GM10266 (cell line): ENCODE data around the gene AMZ1.
A peak's percentile ranks its signal among the peaks of the same experiment; 100 is the strongest.

Experiments used
- DNase-seq: peaks from one replicate; pipeline ENCODE4 v3.0.0; 2012; ENCODE audit errors: extremely low spot score
- CTCF ChIP-seq: IDR thresholded peaks from 2 replicates; pipeline ENCODE4 v1.5.1; 2012; ENCODE audit warnings: mild to moderate bottlenecking, low read depth; ENCODE audit not compliant: control insufficient read depth, insufficient read depth; ENCODE audit errors: missing control alignments

The AMZ1 gene

DNA sequence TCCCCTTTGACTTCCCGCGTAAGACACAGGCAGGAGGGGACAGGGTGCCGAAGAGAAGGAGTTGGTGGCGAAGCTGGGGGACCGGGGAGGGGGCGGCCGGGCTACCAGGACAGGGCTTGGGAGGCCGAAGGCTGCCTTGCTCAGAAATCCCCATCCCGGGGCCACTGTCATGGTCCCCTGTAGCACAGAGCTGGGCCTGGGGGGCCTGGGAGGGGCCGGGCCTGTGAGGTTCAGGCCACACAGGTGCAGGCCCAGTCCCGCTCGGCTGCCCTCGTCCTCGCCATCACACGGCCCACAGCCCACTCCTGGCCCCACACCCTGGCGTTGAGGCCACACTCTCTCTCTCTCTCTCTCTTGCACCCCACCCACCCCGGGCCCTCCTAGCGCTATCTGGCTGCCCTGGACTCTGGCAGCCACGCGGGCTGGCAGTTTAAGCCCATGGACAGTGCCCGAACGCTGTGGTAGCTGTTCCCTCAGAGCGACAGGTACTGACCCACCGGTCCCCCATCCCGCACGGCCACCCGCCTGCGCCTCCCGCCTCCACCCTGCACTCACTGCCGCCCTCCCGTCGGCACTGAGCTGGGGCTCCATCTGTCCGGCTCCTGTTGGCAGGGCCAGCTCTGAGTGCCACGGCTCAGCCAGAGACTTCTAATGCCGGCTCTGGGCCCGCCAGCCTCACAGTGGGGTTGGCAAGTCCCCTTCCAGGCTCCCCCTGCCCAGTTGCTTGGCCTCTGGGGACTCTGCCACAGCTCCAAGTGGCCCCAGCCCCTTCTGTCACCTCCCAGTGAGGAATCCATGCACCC is 28.2 kb upstream of the AMZ1 start:
- no peak for TF ChIP-seq CTCF
- no peak for DNase-seq

- no peak for DNase-seq
- peak; percentile 23 for TF ChIP-seq CTCF
Observed at GRCh38 chr7:2660359-2661095, 27.5 kb upstream of the AMZ1 start.

- no peak for TF ChIP-seq CTCF
- no peak for DNase-seq
Observed at GRCh38 chr7:2661096-2661449, 26.9 kb upstream of the AMZ1 start.

DNA sequence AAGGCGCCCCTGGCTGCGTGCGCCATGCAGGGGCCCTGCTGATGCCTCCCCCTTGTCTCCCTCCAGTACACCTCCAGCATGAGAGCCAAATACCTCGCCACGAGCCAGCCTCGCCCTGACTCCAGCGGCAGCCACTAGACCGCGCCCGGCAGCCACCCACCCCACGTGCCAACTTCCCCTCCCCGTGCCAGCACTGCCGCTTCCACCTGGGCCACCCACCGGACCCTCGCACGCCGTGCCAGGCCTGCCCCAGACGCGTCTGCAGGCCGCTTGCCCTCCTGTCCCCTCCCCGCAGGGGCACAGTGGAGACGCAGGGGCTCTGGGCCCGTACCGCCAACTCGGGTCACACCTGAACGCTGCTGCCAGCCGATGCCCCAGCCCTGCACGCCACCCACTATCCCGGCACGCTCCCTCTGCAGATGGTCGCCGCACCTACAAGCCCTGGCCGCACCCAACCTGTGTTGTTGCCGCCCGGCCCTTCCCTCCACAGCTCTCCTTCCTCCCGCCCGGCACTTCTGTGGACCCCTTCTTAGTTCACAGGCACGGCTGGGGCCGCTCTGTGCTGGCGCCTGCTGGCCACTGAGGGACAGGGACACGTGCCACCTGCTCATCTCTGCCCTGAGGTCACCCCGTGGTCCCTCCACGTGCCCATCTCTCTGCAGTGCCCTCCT is 26.3 kb upstream of the AMZ1 start:
- TF ChIP-seq CTCF: peak; percentile 9
- DNase-seq: no peak

DNA sequence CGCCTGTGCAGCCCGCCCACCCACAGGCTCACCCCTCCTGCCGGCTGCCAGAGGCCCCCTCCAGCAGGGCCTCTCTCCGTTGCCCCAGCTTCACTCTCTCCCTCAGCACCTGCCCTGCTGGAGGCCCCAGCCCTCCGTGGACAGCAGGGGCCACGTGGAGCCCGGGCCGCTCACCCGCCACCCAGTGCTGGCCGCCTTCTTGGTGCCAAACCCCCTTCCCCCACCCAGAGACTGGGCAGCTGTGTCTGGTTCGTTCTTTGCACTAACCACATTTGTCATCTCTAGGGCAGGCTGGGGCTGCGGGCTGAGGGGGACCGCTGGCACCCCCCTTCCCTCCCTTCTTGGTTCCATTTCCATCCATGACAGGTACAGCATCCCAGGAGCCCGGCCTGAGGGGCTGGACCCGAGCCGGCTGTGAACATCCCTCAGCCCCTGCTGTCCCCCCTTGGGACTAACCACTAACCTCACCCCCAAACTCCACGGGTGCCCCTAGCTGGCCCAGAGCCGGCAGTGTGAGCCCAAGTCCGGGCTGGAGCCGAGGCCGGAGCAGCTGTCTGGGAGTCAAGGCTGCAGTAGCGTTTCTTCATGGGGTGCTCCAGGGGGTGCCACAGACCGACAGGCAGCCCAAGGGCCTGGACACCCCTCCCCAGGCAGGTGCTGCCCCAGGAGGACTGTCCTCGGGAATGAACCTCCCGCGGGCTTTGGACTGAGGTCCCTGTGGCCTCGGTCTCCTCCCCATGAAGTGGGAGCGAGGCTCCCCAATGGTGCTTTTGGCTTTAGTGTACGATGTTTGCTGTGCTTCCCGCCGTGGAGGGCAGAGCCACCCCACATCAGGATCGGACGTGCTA is 25.5 kb upstream of the AMZ1 start:
- DNase-seq: no peak
- TF ChIP-seq CTCF: no peak

DNA sequence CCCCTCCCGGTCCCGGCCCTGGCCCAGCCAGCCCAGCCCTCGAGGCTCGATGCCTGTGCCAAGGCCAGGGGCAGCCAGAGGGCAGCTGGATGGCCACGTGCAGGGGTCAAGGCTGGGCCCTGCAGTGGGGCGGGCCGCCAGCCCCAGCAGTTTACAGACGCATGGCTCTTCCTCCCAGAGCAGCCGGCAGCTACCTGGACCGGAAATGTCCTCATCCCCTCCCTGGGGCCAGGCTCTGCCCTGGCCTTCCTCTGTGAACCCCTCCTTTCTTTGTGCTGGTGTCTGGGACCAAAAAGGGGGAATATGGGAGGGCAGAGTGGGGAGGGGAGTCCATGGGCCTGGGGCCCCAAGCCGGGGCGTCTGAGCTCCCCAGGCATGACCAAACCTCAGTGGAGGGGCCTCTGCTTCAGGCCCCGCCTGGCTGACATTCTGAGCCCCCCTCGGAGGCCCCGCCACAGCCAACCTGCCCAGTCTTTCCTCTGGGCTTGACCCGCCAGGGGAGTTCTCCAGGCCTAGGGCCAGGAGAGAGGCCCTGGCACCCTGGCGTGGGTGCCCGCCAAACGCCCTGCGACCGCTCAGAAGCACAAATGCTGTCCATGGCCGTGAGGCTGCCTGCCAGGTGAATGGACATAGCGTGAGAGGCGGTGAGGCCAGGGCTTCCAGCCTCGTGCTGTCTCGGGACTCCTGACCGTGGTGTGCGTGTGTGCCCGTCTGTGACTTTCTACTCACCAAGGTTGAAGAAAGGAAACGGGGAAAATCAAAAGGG is 24.7 kb upstream of the AMZ1 start:
- TF ChIP-seq CTCF: no peak
- DNase-seq: no peak
